ENCODE measurements around the gene ZNRF3. TPM values are rescaled to one million over a fixed set of nuclear protein-coding genes. Genes with fewer than 3 reads are reported as not detected.

The ZNRF3 gene
- total RNA-seq, 1 donor, result 6.9 TPM

DNA sequence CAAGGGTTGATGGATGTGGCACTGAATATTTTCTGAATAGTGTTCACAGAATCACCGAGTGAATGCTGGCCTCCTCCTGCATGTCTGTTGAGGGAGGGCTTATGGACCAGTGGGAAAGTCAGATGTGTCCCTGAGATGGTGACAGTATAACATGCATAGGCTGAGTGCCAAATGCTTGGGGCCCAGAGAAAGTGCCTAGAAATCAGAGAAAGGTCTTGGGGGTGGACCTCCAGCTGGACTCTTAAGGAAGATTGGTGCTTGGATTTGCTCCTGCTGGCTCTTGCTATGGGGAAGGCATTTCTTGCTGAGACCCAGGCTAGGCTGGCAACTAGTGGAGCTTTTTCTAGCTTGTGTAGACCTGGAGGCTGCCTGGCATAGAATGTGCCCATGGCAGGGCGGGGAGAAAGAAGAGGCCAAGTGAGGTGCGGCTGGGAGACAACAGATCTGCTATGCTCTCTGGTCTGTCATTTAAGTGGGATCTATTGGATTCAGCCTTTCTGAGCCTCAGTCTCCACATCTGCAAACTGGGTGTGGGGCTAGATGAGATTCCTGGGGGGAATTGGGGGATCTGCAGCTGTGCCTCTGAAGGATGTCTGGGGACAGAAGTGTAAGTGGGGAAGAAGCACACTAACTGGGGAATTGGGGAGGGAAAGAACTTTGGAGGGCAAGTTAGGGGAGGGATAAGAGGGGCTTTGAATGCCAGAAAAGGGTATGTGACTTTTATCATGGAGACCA, 27.4 kb downstream of the ZNRF3 start:
- Histone ChIP-seq H3K27ac (ENCODE audit: low read depth, low read length) (no peak overlapping the region), H3K27me3 (ENCODE audit: insufficient read depth, low read length) (no peaks in the 10 kb centered on the region), H2AFZ (ENCODE audit: low read length) (no peak overlapping the region), H3K4me3 (ENCODE audit: insufficient read depth, low read length) (no peak overlapping the region), H3K4me1 (ENCODE audit: insufficient read depth, low read length) (peaks cover 25% of the 10 kb centered on the region), H3K79me2 (ENCODE audit: insufficient read depth, low read length) (peaks cover 33% of the 10 kb centered on the region), H3K9me3 (ENCODE audit: low read depth, low read length) (no peaks in the 10 kb centered on the region), H3K36me3 (ENCODE audit: insufficient read depth, low read length) (no peaks in the 10 kb centered on the region), H3K4me2 (ENCODE audit: insufficient read depth, low read length) (no peak overlapping the region), H4K20me1 (ENCODE audit: insufficient read depth, low read length) (peaks cover 13% of the 10 kb centered on the region)
- no peak for DNase-seq (ENCODE audit: insufficient read length, low spot score, missing footprints)
- TF ChIP-seq, protein P1, sequence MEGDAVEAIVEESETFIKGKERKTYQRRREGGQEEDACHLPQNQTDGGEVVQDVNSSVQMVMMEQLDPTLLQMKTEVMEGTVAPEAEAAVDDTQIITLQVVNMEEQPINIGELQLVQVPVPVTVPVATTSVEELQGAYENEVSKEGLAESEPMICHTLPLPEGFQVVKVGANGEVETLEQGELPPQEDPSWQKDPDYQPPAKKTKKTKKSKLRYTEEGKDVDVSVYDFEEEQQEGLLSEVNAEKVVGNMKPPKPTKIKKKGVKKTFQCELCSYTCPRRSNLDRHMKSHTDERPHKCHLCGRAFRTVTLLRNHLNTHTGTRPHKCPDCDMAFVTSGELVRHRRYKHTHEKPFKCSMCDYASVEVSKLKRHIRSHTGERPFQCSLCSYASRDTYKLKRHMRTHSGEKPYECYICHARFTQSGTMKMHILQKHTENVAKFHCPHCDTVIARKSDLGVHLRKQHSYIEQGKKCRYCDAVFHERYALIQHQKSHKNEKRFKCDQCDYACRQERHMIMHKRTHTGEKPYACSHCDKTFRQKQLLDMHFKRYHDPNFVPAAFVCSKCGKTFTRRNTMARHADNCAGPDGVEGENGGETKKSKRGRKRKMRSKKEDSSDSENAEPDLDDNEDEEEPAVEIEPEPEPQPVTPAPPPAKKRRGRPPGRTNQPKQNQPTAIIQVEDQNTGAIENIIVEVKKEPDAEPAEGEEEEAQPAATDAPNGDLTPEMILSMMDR (IDR thresholded peaks at IDR 0.05; ENCODE audit: extremely low read depth, low read depth, low read length), result no peak

DNA sequence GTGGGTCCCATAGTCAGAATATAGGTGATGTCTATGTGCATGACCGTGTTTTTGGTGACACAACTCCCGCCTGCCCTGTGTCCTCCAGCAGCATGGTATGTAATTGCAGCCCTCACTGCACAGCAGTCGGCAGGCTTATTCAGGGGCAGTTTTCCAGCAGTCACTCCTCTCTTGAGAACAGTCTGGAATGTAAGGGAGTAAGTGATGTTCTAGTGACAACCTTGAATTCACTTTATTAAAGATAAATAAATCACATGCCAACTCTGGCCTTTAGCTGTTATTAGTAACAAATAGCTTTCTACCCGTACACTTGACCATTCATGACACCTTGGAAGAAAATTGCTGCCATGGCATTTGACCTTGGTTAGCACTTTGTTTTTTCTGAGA, 27.9 kb downstream of the ZNRF3 start:
- no peak overlapping the region for H2AFZ ChIP-seq (ENCODE audit: low read length)
- H3K9me3 ChIP-seq (ENCODE audit: low read depth, low read length), result no peaks in the 10 kb centered on the region
- no peaks in the 10 kb centered on the region for H3K36me3 ChIP-seq (ENCODE audit: insufficient read depth, low read length)
- peaks cover 25% of the 10 kb centered on the region for H3K4me1 ChIP-seq (ENCODE audit: insufficient read depth, low read length)
- peaks cover 13% of the 10 kb centered on the region for H4K20me1 ChIP-seq (ENCODE audit: insufficient read depth, low read length)
- no peak for DNase-seq (ENCODE audit: insufficient read length, low spot score, missing footprints)
- no peak overlapping the region for H3K4me3 ChIP-seq (ENCODE audit: insufficient read depth, low read length)
- H3K27me3 ChIP-seq (ENCODE audit: insufficient read depth, low read length), result no peaks in the 10 kb centered on the region
- H3K27ac ChIP-seq (ENCODE audit: low read depth, low read length), result no peak overlapping the region
- TF ChIP-seq, protein P1 (IDR thresholded peaks at IDR 0.05; ENCODE audit: extremely low read depth, low read depth, low read length), result no peak
- H3K4me2 ChIP-seq (ENCODE audit: insufficient read depth, low read length), result no peak overlapping the region
- H3K79me2 ChIP-seq (ENCODE audit: insufficient read depth, low read length), result peaks cover 31% of the 10 kb centered on the region

DNA sequence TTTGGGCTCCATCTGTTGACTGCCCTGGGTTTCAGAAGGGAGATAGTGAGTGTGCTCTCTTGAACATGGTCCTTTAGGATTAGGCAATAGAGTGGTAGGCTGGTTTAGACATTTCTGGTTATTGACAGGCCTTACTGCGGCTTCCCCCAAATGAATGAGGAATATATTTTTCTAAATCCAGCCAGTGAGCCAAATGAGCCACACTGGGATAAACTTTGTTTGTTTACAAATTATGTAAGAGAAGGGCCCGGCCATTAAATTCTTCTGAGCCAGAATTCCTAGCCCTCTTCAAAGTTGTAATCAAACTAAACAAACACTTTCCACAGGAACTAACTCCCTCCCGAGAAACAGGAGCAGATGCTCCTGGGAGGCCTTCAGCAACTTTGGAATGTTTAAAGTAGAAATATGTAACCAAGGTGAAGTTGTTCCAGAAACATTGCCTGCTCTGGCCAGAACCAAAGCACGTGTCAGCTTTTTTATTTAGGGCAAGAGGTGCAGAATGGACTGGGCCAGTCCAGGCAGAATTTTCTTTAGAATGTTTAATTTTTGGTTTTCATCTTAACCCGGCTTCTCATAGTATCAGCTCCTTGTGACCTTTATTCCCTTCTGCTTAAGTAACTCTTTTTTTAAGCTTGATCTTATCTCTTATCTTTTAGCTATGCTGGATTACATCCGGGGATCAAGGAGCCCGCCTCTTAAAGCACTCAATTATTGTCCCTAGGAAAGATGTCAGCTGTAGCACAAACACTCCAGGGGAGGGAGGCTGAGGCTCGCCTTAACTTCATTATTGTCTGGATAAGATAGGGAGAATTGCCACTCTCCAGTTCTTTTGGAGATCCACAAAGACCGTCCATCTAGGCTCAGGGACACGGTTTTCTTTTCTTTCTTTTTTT, 28.7 kb downstream of the ZNRF3 start:
- TF ChIP-seq, protein P1 (IDR thresholded peaks at IDR 0.05; ENCODE audit: extremely low read depth, low read depth, low read length), result no peak
- H2AFZ ChIP-seq (ENCODE audit: low read length), result no peak overlapping the region
- H3K9me3 ChIP-seq (ENCODE audit: low read depth, low read length), result no peaks in the 10 kb centered on the region
- H3K4me3 ChIP-seq (ENCODE audit: insufficient read depth, low read length), result no peak overlapping the region
- peaks cover 25% of the 10 kb centered on the region for H3K4me1 ChIP-seq (ENCODE audit: insufficient read depth, low read length)
- H4K20me1 ChIP-seq (ENCODE audit: insufficient read depth, low read length), result peaks cover 13% of the 10 kb centered on the region
- H3K36me3 ChIP-seq (ENCODE audit: insufficient read depth, low read length), result no peaks in the 10 kb centered on the region
- H3K79me2 ChIP-seq (ENCODE audit: insufficient read depth, low read length), result peaks cover 29% of the 10 kb centered on the region
- no peak overlapping the region for H3K4me2 ChIP-seq (ENCODE audit: insufficient read depth, low read length)
- peak overlapping the region; percentile 30 for H3K27ac ChIP-seq (ENCODE audit: low read depth, low read length)
- DNase-seq (ENCODE audit: insufficient read length, low spot score, missing footprints), result no peak
- H3K27me3 ChIP-seq (ENCODE audit: insufficient read depth, low read length), result no peaks in the 10 kb centered on the region

DNA sequence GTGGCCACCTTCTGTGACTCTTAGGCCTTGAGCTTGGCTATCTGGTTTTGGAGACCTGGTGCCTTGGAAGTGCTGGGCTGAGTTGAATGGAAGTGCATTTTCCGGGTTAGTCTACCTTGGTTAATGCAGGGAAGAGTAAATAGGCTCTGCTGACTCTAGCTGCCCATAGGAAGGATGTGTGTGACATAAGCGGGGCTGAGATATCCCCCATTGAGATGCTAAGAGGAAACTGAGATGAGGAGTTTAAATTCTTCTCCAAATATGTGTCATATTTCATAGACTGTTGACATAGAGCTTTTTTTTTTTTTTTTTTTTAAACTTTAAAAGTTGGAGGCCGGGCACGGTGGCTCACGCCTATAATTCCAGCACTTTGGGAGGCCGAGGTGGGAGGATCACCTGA, 30.8 kb downstream of the ZNRF3 start:
- Histone ChIP-seq H3K27ac (ENCODE audit: low read depth, low read length) (no peak overlapping the region), H4K20me1 (ENCODE audit: insufficient read depth, low read length) (peaks cover 19% of the 10 kb centered on the region), H3K36me3 (ENCODE audit: insufficient read depth, low read length) (no peaks in the 10 kb centered on the region), H3K27me3 (ENCODE audit: insufficient read depth, low read length) (no peaks in the 10 kb centered on the region), H3K4me1 (ENCODE audit: insufficient read depth, low read length) (peaks cover 18% of the 10 kb centered on the region), H2AFZ (ENCODE audit: low read length) (no peak overlapping the region), H3K4me2 (ENCODE audit: insufficient read depth, low read length) (no peak overlapping the region), H3K79me2 (ENCODE audit: insufficient read depth, low read length) (peaks cover 27% of the 10 kb centered on the region), H3K9me3 (ENCODE audit: low read depth, low read length) (no peaks in the 10 kb centered on the region), H3K4me3 (ENCODE audit: insufficient read depth, low read length) (no peak overlapping the region)
- TF ChIP-seq, protein P1 (IDR thresholded peaks at IDR 0.05; ENCODE audit: extremely low read depth, low read depth, low read length), result no peak
- DNase-seq (ENCODE audit: insufficient read length, low spot score, missing footprints), result no peak

Data from osteoblast (primary cell).